ENCODE data around the gene NUAK1.
A peak's percentile ranks its signal among the peaks of the same experiment; 100 is the strongest.

The NUAK1 gene

DNA sequence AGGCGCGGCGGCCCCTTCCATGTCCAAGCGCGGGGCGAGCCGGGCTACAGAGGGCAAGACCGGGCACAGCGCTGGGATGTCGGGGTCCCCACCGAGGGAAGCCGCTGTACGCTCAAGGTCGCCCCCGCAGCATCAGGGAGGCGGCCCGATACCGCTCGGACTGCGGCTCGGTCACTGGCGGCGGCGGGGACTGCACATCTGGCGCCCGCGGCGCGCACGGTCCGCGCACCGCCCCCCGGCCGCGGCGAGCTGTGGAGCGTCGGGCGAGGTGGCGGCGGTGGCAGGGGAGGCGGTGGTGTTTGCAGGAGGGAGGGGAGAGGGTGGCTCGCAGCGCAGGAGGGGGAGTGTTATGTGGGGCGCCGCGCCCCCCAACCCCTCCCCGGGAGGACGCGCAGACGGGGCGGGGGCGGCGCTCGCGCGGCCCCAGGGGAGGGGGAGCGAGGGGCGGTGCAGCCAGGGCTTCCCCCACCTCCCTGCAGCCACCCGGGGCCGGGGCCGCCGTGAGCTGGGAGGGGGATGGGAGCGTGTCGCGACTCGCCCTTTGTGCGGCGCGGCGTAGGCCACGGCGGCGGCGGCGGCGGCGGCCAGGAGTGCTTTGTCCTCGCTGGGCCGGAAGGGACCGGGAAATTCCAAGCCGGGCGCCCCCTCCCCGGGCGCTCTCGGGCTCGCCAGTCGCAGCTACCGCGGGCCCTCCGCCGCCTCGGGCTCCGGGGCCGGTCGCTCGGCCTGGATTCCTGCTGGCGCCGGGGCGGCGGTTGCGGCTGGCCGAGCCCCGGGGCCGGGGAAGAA, at the start of gene NUAK1:
Gene NUAK1 (minus strand): TSS at position 322 of the 789 bp plus-strand sequence. CDS start 301 bp downstream, at position 21.
- FAIRE-seq (no peak), DNase-seq (ENCODE audit: insufficient read length, low spot score) (peak; percentile 29)
- TF ChIP-seq, protein P1, sequence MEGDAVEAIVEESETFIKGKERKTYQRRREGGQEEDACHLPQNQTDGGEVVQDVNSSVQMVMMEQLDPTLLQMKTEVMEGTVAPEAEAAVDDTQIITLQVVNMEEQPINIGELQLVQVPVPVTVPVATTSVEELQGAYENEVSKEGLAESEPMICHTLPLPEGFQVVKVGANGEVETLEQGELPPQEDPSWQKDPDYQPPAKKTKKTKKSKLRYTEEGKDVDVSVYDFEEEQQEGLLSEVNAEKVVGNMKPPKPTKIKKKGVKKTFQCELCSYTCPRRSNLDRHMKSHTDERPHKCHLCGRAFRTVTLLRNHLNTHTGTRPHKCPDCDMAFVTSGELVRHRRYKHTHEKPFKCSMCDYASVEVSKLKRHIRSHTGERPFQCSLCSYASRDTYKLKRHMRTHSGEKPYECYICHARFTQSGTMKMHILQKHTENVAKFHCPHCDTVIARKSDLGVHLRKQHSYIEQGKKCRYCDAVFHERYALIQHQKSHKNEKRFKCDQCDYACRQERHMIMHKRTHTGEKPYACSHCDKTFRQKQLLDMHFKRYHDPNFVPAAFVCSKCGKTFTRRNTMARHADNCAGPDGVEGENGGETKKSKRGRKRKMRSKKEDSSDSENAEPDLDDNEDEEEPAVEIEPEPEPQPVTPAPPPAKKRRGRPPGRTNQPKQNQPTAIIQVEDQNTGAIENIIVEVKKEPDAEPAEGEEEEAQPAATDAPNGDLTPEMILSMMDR (IDR thresholded peaks at IDR 0.05; ENCODE audit: insufficient read depth, missing control alignments): no peak

DNA sequence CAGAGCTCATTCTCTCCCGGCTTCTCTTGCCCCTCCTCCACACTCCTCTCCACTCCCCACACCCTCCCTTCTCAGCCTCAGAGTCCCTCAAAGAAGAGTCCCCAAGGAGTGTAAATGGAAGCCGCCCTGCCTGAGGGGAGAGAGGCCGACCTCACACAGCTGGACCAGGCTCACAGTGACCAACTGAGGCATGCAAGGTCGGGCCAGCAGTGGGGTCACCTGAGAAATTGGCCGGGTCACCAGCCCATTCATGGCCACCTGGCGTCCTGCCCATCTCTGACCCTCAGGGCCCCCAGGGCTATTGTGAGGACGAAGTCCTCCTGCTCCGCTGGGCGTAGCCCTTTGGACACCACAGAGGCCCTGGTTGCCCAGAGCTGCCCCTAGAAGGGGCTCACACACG, 49.5 kb upstream of the NUAK1 start:
- TF ChIP-seq, protein P1 (IDR thresholded peaks at IDR 0.05; ENCODE audit: insufficient read depth, missing control alignments): no peak
- DNase-seq (ENCODE audit: insufficient read length, low spot score): no peak
- FAIRE-seq: no peak

DNA sequence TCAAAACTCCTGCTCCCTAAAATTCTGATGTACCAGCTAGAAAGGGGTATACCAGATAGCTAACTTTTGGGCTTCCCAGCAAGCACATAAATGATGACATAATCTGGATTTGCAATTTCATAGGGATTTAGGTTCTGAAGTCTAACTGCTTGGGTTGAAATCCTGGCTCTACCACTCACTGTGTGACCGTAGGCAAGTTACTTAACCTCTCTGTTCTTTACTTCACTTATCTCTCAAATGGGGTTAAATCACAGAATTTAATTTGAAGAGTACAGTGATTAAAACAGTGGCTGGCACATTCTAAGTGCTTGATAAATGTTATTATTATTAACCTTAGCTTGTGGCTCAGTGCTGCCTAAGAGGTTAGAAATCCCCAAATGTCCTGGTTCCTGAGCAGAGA, 49.1 kb upstream of the NUAK1 start:
- FAIRE-seq (no peak), DNase-seq (ENCODE audit: insufficient read length, low spot score) (no peak)
- TF ChIP-seq, protein P1 (IDR thresholded peaks at IDR 0.05; ENCODE audit: insufficient read depth, missing control alignments): no peak

DNA sequence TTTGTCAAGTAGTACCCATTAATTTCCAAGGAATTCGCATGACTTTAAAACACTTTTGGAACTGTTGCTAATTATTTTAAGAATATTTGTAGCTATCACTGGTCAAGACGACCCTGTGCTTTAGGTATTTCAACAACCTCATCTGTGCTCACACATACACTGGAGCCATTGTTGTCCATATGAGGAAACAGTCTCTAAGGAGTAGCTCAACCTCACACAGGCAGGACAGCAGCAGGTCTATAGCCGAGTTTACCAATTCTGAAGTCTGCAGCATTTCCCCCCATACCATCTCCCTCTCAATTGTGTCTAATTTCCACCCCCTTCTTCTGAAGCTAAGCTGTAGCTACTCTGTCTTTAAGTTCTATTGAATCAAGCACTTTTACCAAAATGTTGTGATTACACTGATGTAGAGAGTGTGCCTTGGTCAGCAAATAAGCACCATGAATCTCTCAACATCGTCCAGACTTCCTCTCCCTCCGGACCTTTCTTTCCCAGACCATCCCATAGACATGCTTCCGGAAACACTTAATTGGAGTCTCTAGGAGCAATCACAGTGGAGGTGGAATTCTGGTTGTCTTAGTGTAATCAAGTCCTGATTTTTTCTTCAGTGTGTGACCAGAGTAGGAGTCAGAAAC, 48.5 kb upstream of the NUAK1 start:
- DNase-seq (ENCODE audit: insufficient read length, low spot score): no peak

DNA sequence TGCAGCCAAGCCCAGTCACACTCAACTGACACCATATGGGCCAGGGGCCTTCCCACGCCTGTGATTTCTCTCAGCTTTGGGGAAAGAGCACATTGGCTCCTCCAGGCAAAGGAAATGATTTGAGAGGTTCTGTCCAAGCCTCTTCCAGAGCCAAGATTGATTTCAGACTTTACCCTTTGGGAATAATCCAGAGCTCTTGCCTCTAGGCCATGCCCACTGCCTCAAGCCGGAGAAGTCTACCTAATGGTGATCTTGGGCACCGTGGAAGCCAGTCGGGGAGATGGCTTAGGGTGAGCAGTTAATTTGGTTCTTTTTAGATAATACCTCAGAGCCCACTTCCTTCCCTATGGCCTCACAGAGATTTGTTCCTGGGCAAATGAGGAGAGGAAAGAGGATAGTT, 45.0 kb upstream of the NUAK1 start:
- TF ChIP-seq, protein P1 (IDR thresholded peaks at IDR 0.05; ENCODE audit: insufficient read depth, missing control alignments): no peak
- FAIRE-seq (no peak), DNase-seq (ENCODE audit: insufficient read length, low spot score) (no peak)

More for the DNA sequence above, 48.5 kb upstream of the NUAK1 start:
- TF ChIP-seq, protein P1 (IDR thresholded peaks at IDR 0.05; ENCODE audit: insufficient read depth, missing control alignments): no peak
- no peak for FAIRE-seq

DNA sequence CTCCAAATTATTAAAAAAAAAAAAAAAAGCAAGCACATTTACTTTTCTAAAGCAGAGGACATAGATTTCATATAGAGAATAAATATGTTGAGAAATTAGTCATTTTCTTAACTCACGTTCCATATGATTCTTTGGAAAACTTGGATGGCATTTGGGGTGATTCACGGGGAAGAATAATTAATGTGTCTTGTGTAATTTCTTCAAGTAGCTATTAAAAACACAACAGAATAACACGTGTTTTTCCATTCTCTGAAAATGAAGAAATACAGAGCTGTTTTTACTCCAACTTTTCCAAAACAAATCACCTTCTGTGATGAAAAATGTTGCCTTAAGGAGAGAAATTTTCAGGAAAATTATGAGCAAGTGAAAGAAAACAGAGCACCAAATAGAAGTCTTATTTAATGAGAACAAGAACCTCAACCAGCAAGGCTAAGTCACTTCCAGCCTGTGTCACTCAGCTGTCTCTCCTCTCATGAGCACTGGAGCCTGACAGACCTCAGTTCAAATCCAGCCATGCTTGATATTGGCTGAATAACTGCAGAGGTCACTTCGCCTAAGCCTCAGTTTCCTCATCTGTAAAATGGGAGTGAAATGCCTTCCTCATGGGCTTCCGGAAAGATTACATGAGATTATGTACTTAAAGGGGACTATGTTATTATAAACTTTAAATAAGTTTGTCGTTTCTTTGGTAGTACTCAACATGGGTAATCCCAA, 42.8 kb upstream of the NUAK1 start:
- TF ChIP-seq, protein P1 (IDR thresholded peaks at IDR 0.05; ENCODE audit: insufficient read depth, missing control alignments): no peak
- DNase-seq (ENCODE audit: insufficient read length, low spot score) (no peak), FAIRE-seq (no peak)
